Endothelial cell (in vitro differentiated cells): Measurements from ENCODE around the gene PRICKLE1. TPM values are rescaled to one million over a fixed set of nuclear protein-coding genes. Genes with fewer than 3 reads are reported as not detected.

ENCODE experiments used
- DNase-seq: peaks from one replicate; pipeline ENCODE4 v3.0.0; 2021; ENCODE audit warnings: low spot score
- H3K27ac Mint-ChIP-seq: one replicate; pipeline ENCODE4 v1.8.0; 2021; ENCODE audit warnings: mixed read lengths, inconsistent platforms; ENCODE audit not compliant: unreplicated experiment
- H3K27me3 Mint-ChIP-seq: one replicate; pipeline ENCODE4 v1.8.0; 2021; ENCODE audit warnings: mild to moderate bottlenecking, moderate library complexity, mixed read lengths, inconsistent platforms; ENCODE audit not compliant: unreplicated experiment
- H3K36me3 Mint-ChIP-seq: one replicate; pipeline ENCODE4 v1.8.0; 2021; ENCODE audit warnings: mild to moderate bottlenecking, low read depth, mixed read lengths, inconsistent platforms; ENCODE audit not compliant: unreplicated experiment
- H3K4me1 Mint-ChIP-seq: one replicate; pipeline ENCODE4 v1.8.0; 2021; ENCODE audit warnings: mild to moderate bottlenecking, mixed read lengths, inconsistent platforms; ENCODE audit not compliant: unreplicated experiment
- H3K4me3 Mint-ChIP-seq: one replicate; pipeline ENCODE4 v1.8.0; 2021; ENCODE audit warnings: mild to moderate bottlenecking, mixed read lengths, inconsistent platforms; ENCODE audit not compliant: unreplicated experiment
- H3K9me3 Mint-ChIP-seq: one replicate; pipeline ENCODE4 v1.8.0; 2021; ENCODE audit warnings: mixed read lengths, inconsistent platforms; ENCODE audit not compliant: unreplicated experiment
- total RNA-seq: library from RNA; stranded (reverse); fragmentation: NEBNext Ultra II Directional; extraction: Animal tissue kit (Norgen Biotek cat#: 25700); gene quantifications from one replicate; pipeline ENCODE4 v1.2.1, GENCODE V29; 2021; ENCODE audit not compliant: unreplicated experiment
- TF ChIP-seq, protein P1 (sequence below): fragments of 200-600 bp; sonication (generic); IDR thresholded peaks from one replicate; pipeline ENCODE4 v1.5.0; 2021; ENCODE audit warnings: antibody characterized with exemption; ENCODE audit not compliant: unreplicated experiment

Gene PRICKLE1
- total RNA-seq, 1 donor from 2014 or later = 15.6 TPM

DNA sequence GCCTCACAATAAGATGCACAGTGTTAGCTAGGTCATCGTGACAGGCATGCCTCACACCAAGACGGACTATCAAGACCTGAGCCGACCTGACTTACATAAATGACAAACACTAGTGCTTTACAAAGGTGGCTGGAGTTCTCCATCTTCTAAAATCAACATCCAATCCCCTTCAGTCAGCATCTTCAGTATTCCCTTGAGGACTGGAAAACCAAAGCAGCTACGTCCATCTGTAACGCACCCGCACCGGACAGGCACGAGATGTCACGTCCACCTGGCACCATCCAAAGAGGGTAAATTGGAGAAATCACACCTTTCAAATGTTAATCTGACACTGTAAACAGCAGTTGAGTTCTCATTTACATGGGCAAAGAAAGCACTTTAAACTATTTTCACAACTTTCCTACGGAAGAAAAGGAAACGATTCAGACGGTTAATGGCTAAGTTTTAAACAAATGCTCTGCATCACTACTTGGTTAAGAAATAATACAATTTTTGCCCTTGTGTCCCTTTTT is 130.2 kb downstream of the PRICKLE1 start:
- H3K4me3 Mint-ChIP-seq = no peak overlapping the region
- H3K27ac Mint-ChIP-seq = no peak overlapping the region
- DNase-seq = no peak
- H3K4me1 Mint-ChIP-seq = peaks cover 6% of the 10 kb centered on the region
- TF ChIP-seq, protein P1, sequence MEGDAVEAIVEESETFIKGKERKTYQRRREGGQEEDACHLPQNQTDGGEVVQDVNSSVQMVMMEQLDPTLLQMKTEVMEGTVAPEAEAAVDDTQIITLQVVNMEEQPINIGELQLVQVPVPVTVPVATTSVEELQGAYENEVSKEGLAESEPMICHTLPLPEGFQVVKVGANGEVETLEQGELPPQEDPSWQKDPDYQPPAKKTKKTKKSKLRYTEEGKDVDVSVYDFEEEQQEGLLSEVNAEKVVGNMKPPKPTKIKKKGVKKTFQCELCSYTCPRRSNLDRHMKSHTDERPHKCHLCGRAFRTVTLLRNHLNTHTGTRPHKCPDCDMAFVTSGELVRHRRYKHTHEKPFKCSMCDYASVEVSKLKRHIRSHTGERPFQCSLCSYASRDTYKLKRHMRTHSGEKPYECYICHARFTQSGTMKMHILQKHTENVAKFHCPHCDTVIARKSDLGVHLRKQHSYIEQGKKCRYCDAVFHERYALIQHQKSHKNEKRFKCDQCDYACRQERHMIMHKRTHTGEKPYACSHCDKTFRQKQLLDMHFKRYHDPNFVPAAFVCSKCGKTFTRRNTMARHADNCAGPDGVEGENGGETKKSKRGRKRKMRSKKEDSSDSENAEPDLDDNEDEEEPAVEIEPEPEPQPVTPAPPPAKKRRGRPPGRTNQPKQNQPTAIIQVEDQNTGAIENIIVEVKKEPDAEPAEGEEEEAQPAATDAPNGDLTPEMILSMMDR = no peak
- no peaks in the 10 kb centered on the region for H3K27me3 Mint-ChIP-seq
- H3K9me3 Mint-ChIP-seq = no peaks in the 10 kb centered on the region
- peaks cover 19% of the 10 kb centered on the region for H3K36me3 Mint-ChIP-seq

DNA sequence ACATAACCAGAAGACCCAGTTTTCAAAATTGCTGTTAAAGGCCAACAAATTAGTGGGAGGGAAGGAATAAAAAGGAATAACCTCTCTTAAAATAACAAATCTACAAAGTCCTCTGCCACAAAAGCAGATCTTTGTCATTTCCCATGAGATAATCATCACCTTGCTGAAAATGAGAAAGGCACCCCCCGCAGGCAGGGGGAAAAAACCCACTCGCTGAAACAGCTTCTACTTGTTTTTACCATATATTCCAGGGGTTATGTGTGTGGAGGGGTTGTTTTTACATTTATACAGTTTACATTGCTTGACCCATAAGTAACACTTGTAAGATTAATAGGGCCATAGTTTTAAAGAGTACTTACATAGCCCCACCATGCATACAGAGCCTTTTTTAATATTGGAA is 131.0 kb downstream of the PRICKLE1 start:
- Mint-ChIP-seq H3K9me3 (no peaks in the 10 kb centered on the region), H3K4me1 (peaks cover 4% of the 10 kb centered on the region), H3K27ac (no peak overlapping the region), H3K36me3 (peaks cover 19% of the 10 kb centered on the region), H3K4me3 (no peak overlapping the region), H3K27me3 (no peaks in the 10 kb centered on the region)
- TF ChIP-seq, protein P1 = no peak
- no peak for DNase-seq

DNA sequence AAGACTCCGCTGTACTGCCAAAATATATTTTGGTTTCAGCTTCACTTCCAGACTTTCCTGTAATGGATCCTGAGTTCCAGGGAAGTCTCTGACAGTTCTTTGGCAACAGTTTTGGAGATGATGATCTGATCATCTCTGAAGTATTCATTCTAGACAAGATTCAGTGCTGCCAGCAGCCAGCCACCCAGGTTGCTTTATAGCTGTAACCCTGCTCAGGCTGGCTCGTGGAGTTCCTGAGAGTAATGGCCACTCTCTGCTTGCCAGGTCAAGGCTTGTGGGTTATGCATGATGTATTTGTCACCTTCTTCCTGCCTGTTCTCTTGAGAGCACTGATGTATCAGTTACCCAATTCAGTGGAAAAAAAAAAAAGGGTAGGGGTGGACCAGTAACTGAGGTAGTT is 139.3 kb downstream of the PRICKLE1 start:
- Mint-ChIP-seq H3K27ac (no peak overlapping the region), H3K4me3 (no peak overlapping the region), H3K36me3 (peaks cover 13% of the 10 kb centered on the region)

DNA sequence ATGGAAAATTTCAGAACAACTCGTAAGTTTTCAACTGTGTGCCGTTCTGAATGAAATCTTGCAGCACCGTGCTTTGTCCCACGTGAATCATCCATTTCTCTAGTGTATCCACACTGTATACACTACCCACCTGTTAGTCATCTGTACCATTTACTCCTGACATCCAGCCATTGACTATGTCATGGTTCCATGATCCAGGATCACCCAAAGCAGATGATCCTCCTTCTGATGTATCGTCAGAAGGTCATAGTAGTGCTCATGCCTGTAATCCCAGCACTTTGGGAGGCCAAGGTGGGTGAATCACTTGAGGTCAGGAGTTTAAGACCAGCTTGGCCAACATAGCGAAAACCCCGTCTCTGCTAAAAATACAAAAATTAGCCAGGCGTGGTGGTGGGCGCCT is 140.7 kb downstream of the PRICKLE1 start:
- H3K36me3 Mint-ChIP-seq = peaks cover 27% of the 10 kb centered on the region
- H3K4me3 Mint-ChIP-seq = no peak overlapping the region
- H3K4me1 Mint-ChIP-seq = no peaks in the 10 kb centered on the region
- no peaks in the 10 kb centered on the region for H3K27me3 Mint-ChIP-seq
- no peaks in the 10 kb centered on the region for H3K9me3 Mint-ChIP-seq
- TF ChIP-seq, protein P1 = no peak
- H3K27ac Mint-ChIP-seq = no peak overlapping the region
- DNase-seq = no peak

More for the DNA sequence above, 139.3 kb downstream of the PRICKLE1 start:
- no peaks in the 10 kb centered on the region for H3K4me1 Mint-ChIP-seq
- TF ChIP-seq, protein P1 = no peak
- no peak for DNase-seq
- no peaks in the 10 kb centered on the region for H3K27me3 Mint-ChIP-seq
- H3K9me3 Mint-ChIP-seq = no peaks in the 10 kb centered on the region

DNA sequence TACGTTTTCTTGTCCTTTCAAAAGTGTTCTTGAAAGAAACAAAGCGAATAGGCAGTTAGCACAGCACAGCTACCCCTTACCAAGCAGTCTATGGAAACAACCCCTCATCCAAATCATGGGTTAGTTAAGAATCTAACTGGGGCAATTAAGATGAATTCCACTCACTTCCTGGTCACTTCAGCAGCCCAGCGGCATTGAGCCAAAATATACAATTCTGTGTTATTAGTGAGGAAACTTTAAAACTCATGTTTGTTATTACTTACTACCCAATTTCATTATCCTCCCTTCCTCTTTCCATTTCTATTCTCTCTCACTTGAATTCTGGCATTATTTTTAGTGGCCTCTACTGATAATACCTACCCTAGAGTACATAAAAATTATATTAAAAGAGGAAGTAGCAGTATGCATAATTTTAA is 142.2 kb downstream of the PRICKLE1 start:
- H3K9me3 Mint-ChIP-seq = no peaks in the 10 kb centered on the region
- H3K4me1 Mint-ChIP-seq = peaks cover 4% of the 10 kb centered on the region
- no peak overlapping the region for H3K4me3 Mint-ChIP-seq
- H3K27ac Mint-ChIP-seq = no peak overlapping the region
- DNase-seq = no peak
- TF ChIP-seq, protein P1 = no peak
- no peaks in the 10 kb centered on the region for H3K27me3 Mint-ChIP-seq
- peaks cover 40% of the 10 kb centered on the region for H3K36me3 Mint-ChIP-seq
